HEK293 (cell line): Measurements from ENCODE around the gene PIGW.

Experiments
- CTCF ChIA-PET: fragments of 350-600 bp; formaldehyde crosslinking; extraction: SDS; loops from one replicate; lab custom pipeline; 2021; ENCODE audit warnings: antibody characterized with exemption; lab: Yijun Ruan, JAX
- POLR2A ChIA-PET: fragments of 300-600 bp; formaldehyde crosslinking; extraction: SDS; loops from one replicate; lab custom pipeline; 2020; ENCODE audit warnings: antibody characterized with exemption, inconsistent platforms; lab: Yijun Ruan, JAX
- H3K27ac ChIP-seq: fragments of 200-500 bp; sonication (Bioruptor generic); 2 replicates; pipeline ENCODE4 v1.5.1; 2014; ENCODE audit warnings: low read depth, low read length, control low read depth, inconsistent platforms; ENCODE audit errors: extremely low read depth
- H3K36me3 ChIP-seq, 2 experiments: fragments of 200-500 bp in 1 of 2; sonication (Bioruptor generic) in 1 of 2; 1 replicate in 1 of 2; 2 replicates in 1 of 2; pipeline ENCODE4 v1.5.1; 2014 to 2017; ENCODE audit warnings: inconsistent platforms in 2 of 2, low read length in 2 of 2; ENCODE audit not compliant: control insufficient read depth in 2 of 2, insufficient read depth in 1 of 2
- H3K4me1 ChIP-seq: fragments of 200-500 bp; sonication (Bioruptor generic); 2 replicates; pipeline ENCODE4 v1.5.1; 2014; ENCODE audit warnings: mild to moderate bottlenecking, low read length, inconsistent platforms; ENCODE audit not compliant: control insufficient read depth, insufficient read depth
- H3K4me3 ChIP-seq: 2 replicates; pipeline ENCODE4 v1.5.1; 2011; ENCODE audit warnings: low read depth, mild to moderate bottlenecking, control low read depth, low read length, moderate library complexity
- H3K9me3 ChIP-seq: fragments of 200-500 bp; sonication (Bioruptor generic); 2 replicates; pipeline ENCODE4 v1.5.1; 2014; ENCODE audit warnings: low read depth, low read length, inconsistent platforms; ENCODE audit not compliant: control insufficient read depth, insufficient read depth
- GFI1B ChIP-seq: fragments of 450-650 bp; formaldehyde crosslinking; IDR thresholded peaks from 2 replicates; pipeline ENCODE4 v1.5.1; 2016; ENCODE audit warnings: missing biosample characterization, missing genetic modification characterization
- GLI2 ChIP-seq: fragments of 450-650 bp; formaldehyde crosslinking; IDR thresholded peaks from 2 replicates; pipeline ENCODE4; 2017; ENCODE audit warnings: missing biosample characterization, missing genetic modification characterization, low read depth, borderline replicate concordance
- HIC1 ChIP-seq: fragments of 450-650 bp; formaldehyde crosslinking; IDR thresholded peaks from 2 replicates; pipeline ENCODE4 v1.5.1; 2016; ENCODE audit warnings: missing biosample characterization, missing genetic modification characterization
- HOXA7 ChIP-seq: sonication (generic); formaldehyde crosslinking; IDR thresholded peaks from 2 replicates; pipeline ENCODE4 v1.8.1; 2022; ENCODE audit warnings: missing genetic modification reagents, borderline replicate concordance
- KLF9 ChIP-seq: fragments of 450-650 bp; formaldehyde crosslinking; IDR thresholded peaks from 2 replicates; pipeline ENCODE4 v1.5.1; 2016; ENCODE audit warnings: missing biosample characterization, missing genetic modification characterization, low read depth
- PRDM1 ChIP-seq: fragments of 450-650 bp; formaldehyde crosslinking; IDR thresholded peaks from 2 replicates; pipeline ENCODE4; 2016; ENCODE audit warnings: missing biosample characterization, missing genetic modification characterization
- PRDM4 ChIP-seq: fragments of 450-650 bp; formaldehyde crosslinking; IDR thresholded peaks from 2 replicates; pipeline ENCODE4 v1.5.1; 2017; ENCODE audit warnings: missing biosample characterization, missing genetic modification characterization
- ZBTB26 ChIP-seq: fragments of 450-650 bp; formaldehyde crosslinking; optimal IDR thresholded peaks from 2 replicates; pipeline ENCODE3; 2016; ENCODE audit warnings: missing biosample characterization, mild to moderate bottlenecking, missing genetic modification characterization
- ZNF324 ChIP-seq: fragments of 450-650 bp; formaldehyde crosslinking; IDR thresholded peaks from 2 replicates; pipeline ENCODE4 v1.5.1; 2016; ENCODE audit warnings: missing biosample characterization, missing genetic modification characterization
- ZNF362 ChIP-seq: fragments of 450-650 bp; formaldehyde crosslinking; IDR thresholded peaks from 2 replicates; pipeline ENCODE4 v1.5.1; 2016; ENCODE audit warnings: missing biosample characterization, missing genetic modification characterization
- ZNF518A ChIP-seq: fragments of 450-650 bp; formaldehyde crosslinking; conservative IDR thresholded peaks from 2 replicates; pipeline ENCODE4 v1.5.1; 2016; ENCODE audit warnings: low read depth, missing biosample characterization, missing genetic modification characterization
- ZNF624 ChIP-seq: fragments of 450-650 bp; formaldehyde crosslinking; IDR thresholded peaks from 2 replicates; pipeline ENCODE4 v1.5.1; 2017; ENCODE audit warnings: missing biosample characterization, missing genetic modification characterization
- ZNF626 ChIP-seq: fragments of 450-650 bp; sonication (Bioruptor Pico); formaldehyde crosslinking; IDR thresholded peaks from 2 replicates; pipeline ENCODE4 v1.5.1; 2018; ENCODE audit warnings: missing biosample characterization, missing genetic modification characterization, inconsistent platforms
- ZNF639 ChIP-seq: fragments of 450-650 bp; formaldehyde crosslinking; IDR thresholded peaks from 2 replicates; pipeline ENCODE4 v1.5.1; 2016; ENCODE audit warnings: missing biosample characterization, missing genetic modification characterization
- ZNF837 ChIP-seq: fragments of 450-650 bp; formaldehyde crosslinking; IDR thresholded peaks from 2 replicates; pipeline ENCODE4 v1.5.1; 2016; ENCODE audit warnings: missing biosample characterization, missing genetic modification characterization

PIGW gene

GRCh38 chr17:36525113-36525512 is 9.7 kb upstream of the PIGW start:
- no peak overlapping the region for H3K4me3 ChIP-seq
- TF ChIP-seq KLF9 (no peak), ZNF362 (tag by site-specific recombination) (no peak), ZNF324 (no peak), HOXA7 (CRISPR knock-in tag) (no peak), ZNF639 (tag by site-specific recombination) (no peak), ZNF626 (no peak), HIC1 (tag by site-specific recombination) (no peak), ZBTB26 (no peak), GLI2 (tag by site-specific recombination) (no peak), ZNF518A (tag by site-specific recombination) (no peak), GFI1B (tag by site-specific recombination) (no peak), ZNF624 (no peak), PRDM1 (tag by site-specific recombination) (no peak), ZNF837 (no peak), PRDM4 (tag by site-specific recombination) (no peak)
- TF ChIP-seq, all 188 proteins: peak for 0
- CTCF ChIA-PET = interaction anchor here (0.6 to 2.0 kb wide), 3 partner anchors 9 to 535 kb away, joined by 3 to 13 read pairs (median 3); partner anchors contain the start of genes MYO19 and PIGW
- H3K4me1 ChIP-seq = no peaks in the 10 kb centered on the region
- H3K36me3 ChIP-seq = peaks cover 84 to 92% of the 10 kb centered on the region in 2 experiments
- H3K9me3 ChIP-seq = no peaks in the 10 kb centered on the region
- H3K27ac ChIP-seq = no peak overlapping the region
- POLR2A ChIA-PET = interaction anchor here (1.3 to 1.6 kb wide), 3 partner anchors 9 to 11 kb away, joined by 3 to 6 read pairs (median 4); partner anchors contain the start of genes MYO19 and PIGW
